Stimulated activated naive B cell treated with anti-CD40 and anti-IgM and Interleukin-4, amounts not matched to agents 10 μg/mL and 1 μg/mL and 100 μg/mL, for 72 hours (primary cell): ENCODE data around the gene TTBK2.
"Not testable (repeated sequence)": the region's sequence is repeated elsewhere in the genome, so short reads cannot be mapped to it uniquely, and the experiment has no call there.

Experiments used
- ATAC-seq, 2 donors: fragments of 150-1000 bp; cut with Tn5 transposase; replicated peaks; 2 replicates each; pipeline ENCODE4 v1.10.0; 2021; ENCODE audit warnings: moderate library complexity in 1 of 2
- DNase-seq: peaks from one replicate; pipeline ENCODE4 v3.0.0; 2021
- H3K27ac Mint-ChIP-seq: one replicate; pipeline ENCODE4 v1.8.0; 2022; ENCODE audit warnings: mild to moderate bottlenecking, mixed read lengths
- H3K27me3 Mint-ChIP-seq, 2 donors: one replicate each; pipeline ENCODE4 v1.8.0; 2022; ENCODE audit warnings: mixed read lengths in 2 of 2
- H3K36me3 Mint-ChIP-seq, 2 donors: one replicate each; pipeline ENCODE4 v1.8.0; 2022; ENCODE audit warnings: mixed read lengths in 2 of 2, mild to moderate bottlenecking in 1 of 2
- H3K4me1 Mint-ChIP-seq, 2 donors: one replicate each; pipeline ENCODE4 v1.8.0; 2022; ENCODE audit warnings: mixed read lengths in 2 of 2, mild to moderate bottlenecking in 1 of 2
- H3K4me3 Mint-ChIP-seq, 2 donors: one replicate each; pipeline ENCODE4 v1.8.0; 2022; ENCODE audit warnings: mild to moderate bottlenecking in 2 of 2, mixed read lengths in 2 of 2, moderate library complexity in 1 of 2
- H3K9me3 Mint-ChIP-seq, 2 donors: one replicate each; pipeline ENCODE4 v1.8.0; 2022; ENCODE audit warnings: mixed read lengths in 2 of 2, mild to moderate bottlenecking in 1 of 2

Gene TTBK2

DNA sequence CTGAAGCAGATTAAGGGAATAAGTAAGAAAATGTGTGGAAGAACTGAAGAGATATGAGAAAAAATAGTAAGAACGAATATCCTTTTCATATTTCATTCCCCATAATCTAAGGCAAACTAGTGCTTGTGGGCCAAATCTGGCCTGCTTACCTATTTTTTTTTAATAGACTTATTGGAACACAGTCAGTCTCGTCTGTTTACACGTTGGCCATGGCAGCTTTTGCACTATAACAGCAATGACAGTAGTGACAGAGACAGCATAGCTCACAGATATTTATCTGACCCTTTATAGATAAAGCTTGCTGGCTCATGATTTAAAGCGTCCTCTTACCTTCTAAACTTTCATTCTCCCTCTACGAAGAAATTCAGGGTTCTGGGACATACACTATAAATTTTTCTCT is 133.6 kb downstream of the TTBK2 start:
- no peak overlapping the region for H3K4me3 Mint-ChIP-seq
- no peak overlapping the region for H3K27ac Mint-ChIP-seq
- no peaks in the 10 kb centered on the region for H3K27me3 Mint-ChIP-seq
- H3K4me1 Mint-ChIP-seq, result no peaks in the 10 kb centered on the region
- no peaks in the 10 kb centered on the region for H3K9me3 Mint-ChIP-seq
- DNase-seq, result no peak
- ATAC-seq, result no peak
- peaks cover 13 to 23% of the 10 kb centered on the region in 2 donors for H3K36me3 Mint-ChIP-seq

DNA sequence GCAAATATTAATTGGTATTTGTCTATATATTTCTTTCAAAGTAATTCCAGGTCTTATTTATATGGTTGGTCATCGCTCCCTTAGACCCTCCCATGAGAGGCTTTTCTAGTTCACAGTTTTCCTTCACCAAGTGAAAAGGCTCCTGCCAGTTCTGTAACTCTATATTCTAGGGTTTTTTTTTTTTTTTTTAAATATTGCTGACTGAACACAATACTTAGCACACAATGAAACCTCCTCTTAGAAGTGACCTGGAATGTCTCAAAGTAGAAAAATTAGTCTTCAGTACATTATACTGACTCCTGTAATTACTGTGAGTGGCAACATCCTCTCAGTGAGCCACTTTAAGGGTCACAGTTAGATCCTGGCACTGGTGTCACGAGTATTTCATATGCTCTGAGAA is 135.0 kb downstream of the TTBK2 start:
- DNase-seq (no peak), ATAC-seq (no peak)
- peaks cover 12 to 15% of the 10 kb centered on the region in 2 donors for H3K36me3 Mint-ChIP-seq
- H3K27me3 Mint-ChIP-seq, result no peaks in the 10 kb centered on the region
- no peaks in the 10 kb centered on the region for H3K4me1 Mint-ChIP-seq
- no peak overlapping the region for H3K27ac Mint-ChIP-seq
- H3K4me3 Mint-ChIP-seq, result no peak overlapping the region
- no peaks in the 10 kb centered on the region for H3K9me3 Mint-ChIP-seq

DNA sequence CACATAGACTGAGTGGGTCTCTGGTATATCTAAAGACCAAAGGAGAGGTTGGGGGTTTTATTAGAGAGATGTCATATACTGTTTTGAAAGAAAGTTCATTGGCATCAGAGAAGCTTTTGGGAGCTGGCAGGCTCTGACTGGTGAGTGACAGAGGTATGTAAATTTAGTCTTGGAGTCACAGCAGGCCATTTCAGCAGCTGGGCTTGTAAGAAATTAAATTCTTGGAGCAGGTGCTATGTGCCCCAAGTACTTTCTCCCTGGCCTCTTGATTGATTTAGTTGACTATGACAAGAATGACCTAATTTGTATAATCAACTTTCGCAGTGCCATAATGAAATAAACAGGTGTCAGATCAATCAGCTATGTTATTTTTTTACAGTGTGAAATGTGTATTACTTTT is 135.9 kb downstream of the TTBK2 start:
- Mint-ChIP-seq H3K27ac (no peak overlapping the region), H3K4me1 (no peaks in the 10 kb centered on the region), H3K27me3 (no peaks in the 10 kb centered on the region), H3K36me3 (peaks cover 11 to 16% of the 10 kb centered on the region in 2 donors), H3K4me3 (no peak overlapping the region), H3K9me3 (no peaks in the 10 kb centered on the region)
- ATAC-seq (no peak), DNase-seq (no peak)

DNA sequence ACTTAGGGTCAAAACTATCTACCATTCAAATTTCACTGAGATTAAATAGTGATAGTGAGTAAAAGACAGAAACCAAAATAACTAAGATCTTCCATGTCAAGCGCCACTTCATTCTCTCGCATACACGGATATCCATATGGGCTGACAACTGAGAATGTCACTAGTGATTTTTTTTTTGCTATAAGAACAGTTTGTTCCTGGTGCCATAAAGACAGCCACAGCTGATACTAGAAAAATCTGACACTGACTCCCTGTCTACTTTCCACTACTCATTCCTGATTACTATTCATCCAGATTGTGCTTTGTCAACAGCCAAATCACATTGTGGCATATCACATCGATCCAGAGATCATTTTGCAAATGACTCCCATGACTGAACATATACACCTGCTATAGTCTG is 137.9 kb downstream of the TTBK2 start:
- H3K27me3 Mint-ChIP-seq, result no peaks in the 10 kb centered on the region
- no peak for DNase-seq
- H3K4me1 Mint-ChIP-seq, result no peaks in the 10 kb centered on the region
- peaks cover 11 to 17% of the 10 kb centered on the region in 2 donors for H3K36me3 Mint-ChIP-seq
- no peaks in the 10 kb centered on the region for H3K9me3 Mint-ChIP-seq
- H3K4me3 Mint-ChIP-seq, result no peak overlapping the region
- H3K27ac Mint-ChIP-seq, result no peak overlapping the region
- no peak for ATAC-seq

DNA sequence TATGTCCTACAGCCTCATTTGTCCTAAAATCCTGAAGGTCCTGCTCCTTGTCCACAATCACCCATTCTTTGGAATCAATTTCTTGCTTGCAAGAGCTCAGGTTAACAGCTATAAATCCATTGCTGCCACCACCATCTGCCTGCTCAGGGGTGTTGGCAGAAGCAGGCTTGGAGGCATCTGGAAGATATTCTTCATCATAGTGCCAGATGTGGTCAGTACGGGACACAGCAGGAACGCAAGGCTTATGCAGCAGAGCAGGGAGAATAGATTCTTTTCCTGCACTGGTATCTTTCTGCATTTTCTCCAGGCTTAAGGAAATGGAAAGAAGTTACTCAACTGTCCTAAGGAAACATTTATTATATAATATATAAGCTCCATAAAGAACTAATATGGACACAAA is 145.2 kb downstream of the TTBK2 start:
- no peak for DNase-seq
- Mint-ChIP-seq H3K4me3 (no peak overlapping the region), H3K9me3 (no peaks in the 10 kb centered on the region), H3K27ac (no peak overlapping the region), H3K36me3 (peaks cover 12 to 26% of the 10 kb centered on the region in 2 donors), H3K4me1 (no peaks in the 10 kb centered on the region), H3K27me3 (no peaks in the 10 kb centered on the region)
- ATAC-seq, result no peak

DNA sequence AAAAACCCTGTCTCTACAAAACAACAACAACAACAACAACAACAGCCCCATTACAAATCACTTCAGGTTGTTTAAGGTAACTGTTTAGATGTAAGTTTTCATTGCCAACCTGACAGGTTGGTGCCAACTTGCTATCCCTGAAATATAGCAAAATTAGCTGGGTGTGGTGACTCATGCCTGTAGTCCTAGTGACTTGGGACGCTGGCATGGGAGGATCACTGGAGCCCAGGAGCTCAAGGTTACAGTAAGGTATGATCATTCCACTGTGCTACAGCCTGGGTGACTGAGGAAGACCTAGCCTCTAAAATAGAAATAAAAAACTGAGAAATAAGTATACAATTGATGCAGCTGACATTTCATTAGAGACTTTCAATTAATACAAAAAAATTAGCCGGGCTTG is 147.7 kb downstream of the TTBK2 start:
- Mint-ChIP-seq H3K36me3 (peaks cover 26 to 43% of the 10 kb centered on the region in 2 donors), H3K27ac (no peak overlapping the region), H3K4me3 (no peak overlapping the region), H3K9me3 (peaks cover 0 to 2% of the 10 kb centered on the region in 2 donors), H3K27me3 (no peaks in the 10 kb centered on the region), H3K4me1 (peaks cover 0 to 2% of the 10 kb centered on the region in 2 donors)
- no peak for DNase-seq
- no peak for ATAC-seq

DNA sequence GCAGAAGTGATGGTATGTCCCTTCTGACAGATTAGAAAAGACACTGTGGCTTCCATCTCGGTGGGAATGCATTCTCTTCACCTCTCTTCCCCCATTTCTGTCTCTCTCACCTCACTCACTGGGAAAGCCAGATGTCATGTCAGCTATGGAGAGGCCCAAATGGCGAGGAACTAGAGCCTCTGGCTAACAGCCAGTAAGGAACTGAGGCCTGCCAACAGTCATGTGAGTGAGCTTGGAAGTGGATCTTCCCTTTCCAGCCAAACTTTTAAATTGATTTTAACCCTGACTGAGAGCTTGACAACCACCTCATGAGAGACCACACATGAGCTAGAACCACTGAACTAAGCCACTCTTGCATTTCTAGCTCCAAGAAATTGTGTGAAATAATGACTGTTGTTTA is 148.4 kb downstream of the TTBK2 start:
- DNase-seq (no peak), ATAC-seq (no peak)
- Mint-ChIP-seq H3K9me3 (peaks cover 3 to 4% of the 10 kb centered on the region in 2 donors), H3K27ac (no peak overlapping the region), H3K27me3 (no peaks in the 10 kb centered on the region), H3K4me3 (no peak overlapping the region), H3K4me1 (peaks cover 2 to 3% of the 10 kb centered on the region in 2 donors), H3K36me3 (peaks cover 34 to 45% of the 10 kb centered on the region in 2 donors)

DNA sequence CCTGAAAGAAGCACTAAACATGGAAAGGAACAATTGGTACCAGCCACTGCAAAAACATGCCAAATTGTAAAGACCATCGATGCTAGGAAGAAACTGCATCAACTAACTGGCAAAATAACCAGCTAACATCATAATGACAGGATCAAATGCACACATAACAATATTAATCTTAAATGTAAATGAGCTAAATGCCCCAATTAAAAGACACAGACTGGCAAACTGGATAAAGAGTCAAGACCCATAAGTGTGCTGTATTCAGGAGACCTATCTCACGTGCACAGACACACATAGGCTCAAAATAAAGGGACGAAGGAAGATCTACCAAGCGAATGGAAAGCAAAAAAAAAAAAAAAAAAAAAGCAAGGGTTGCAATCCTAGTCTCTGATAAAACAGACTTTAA is 154.5 kb downstream of the TTBK2 start:
- not testable (repeated sequence) for DNase-seq, ATAC-seq, H3K4me1 Mint-ChIP-seq, H3K4me3 Mint-ChIP-seq, H3K27ac Mint-ChIP-seq, H3K27me3 Mint-ChIP-seq
- Mint-ChIP-seq H3K9me3 (peaks cover 29 to 36% of the 10 kb centered on the region in 2 donors), H3K36me3 (peaks cover 62 to 79% of the 10 kb centered on the region in 2 donors)

DNA sequence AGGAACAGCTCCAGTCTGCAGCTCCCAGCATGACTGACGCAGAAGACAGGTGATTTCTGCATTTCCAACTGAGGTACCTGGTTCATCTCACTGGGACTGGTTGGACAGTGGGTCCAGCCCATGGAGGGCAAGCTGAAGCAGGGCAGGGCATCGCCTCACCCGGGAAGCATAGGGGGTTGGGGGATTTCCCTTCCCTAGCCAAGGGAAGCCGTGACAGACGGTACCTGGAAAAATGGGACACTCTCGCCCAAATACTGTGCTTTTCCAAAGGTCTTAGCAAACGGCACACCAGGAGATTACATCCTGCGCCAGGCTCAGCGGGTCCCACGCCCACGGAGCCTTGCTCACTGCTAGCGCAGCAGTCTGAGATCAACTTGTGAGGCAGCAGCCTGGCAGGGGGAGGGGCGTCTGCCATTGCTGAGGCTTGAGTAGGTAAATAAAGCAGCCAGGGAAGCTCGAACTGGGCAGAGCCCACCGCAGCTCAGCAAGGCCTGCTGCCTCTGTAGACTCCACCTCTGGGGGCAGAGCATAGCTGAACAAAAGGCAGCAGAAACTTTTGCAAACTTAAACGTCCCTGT is 156.3 kb downstream of the TTBK2 start:
- DNase-seq, H3K27me3 Mint-ChIP-seq, ATAC-seq, H3K27ac Mint-ChIP-seq, H3K4me3 Mint-ChIP-seq, H3K4me1 Mint-ChIP-seq: not testable (repeated sequence)
- H3K36me3 Mint-ChIP-seq, result peaks cover 63 to 80% of the 10 kb centered on the region in 2 donors
- peaks cover 33 to 44% of the 10 kb centered on the region in 2 donors for H3K9me3 Mint-ChIP-seq

DNA sequence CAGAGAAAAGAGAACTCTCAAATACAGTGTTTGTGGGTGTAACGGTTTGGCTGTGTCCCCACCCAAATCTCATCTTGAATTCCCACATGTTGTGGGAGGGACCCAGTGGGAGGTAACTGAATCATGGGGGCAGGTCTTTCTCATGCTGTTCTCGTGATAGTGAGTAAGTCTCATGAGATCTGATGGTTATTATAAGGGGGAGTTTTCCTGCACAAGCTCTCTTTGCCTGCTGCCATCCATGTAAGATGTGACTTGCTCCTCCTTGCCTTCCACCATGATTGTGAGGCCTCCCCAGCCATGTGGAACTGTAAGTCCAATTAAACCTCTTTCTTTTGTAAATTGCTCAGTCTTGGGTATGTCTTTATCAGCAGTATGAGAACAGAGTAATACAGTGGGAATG is 158.8 kb downstream of the TTBK2 start:
- not testable (repeated sequence) for H3K27ac Mint-ChIP-seq, H3K27me3 Mint-ChIP-seq, ATAC-seq, DNase-seq, H3K4me1 Mint-ChIP-seq, H3K4me3 Mint-ChIP-seq
- Mint-ChIP-seq H3K9me3 (peaks cover 27 to 36% of the 10 kb centered on the region in 2 donors), H3K36me3 (peaks cover 45 to 63% of the 10 kb centered on the region in 2 donors)

DNA sequence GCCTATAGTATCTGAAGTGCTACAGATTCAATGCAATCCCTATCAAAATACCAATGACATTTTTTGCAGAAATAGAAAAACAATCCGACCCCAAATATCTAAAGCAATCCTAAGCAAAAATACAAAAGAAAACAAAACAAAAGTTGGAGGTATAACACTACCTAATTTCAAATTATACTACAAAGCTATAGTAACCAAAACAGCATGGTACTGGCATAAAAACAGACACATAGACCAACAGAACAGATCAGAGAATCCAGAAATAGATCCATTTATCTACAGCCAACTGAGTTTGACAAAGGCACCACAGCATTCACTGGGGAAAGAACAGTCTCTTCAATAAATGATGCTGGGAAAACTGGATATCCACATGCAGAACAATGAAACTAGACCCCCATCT is 159.8 kb downstream of the TTBK2 start:
- ATAC-seq (no peak), DNase-seq (no peak)
- Mint-ChIP-seq H3K36me3 (peaks cover 37 to 54% of the 10 kb centered on the region in 2 donors), H3K9me3 (peaks cover 24 to 30% of the 10 kb centered on the region in 2 donors), H3K4me1 (peaks cover 0 to 3% of the 10 kb centered on the region in 2 donors), H3K27me3 (no peaks in the 10 kb centered on the region), H3K27ac (no peak overlapping the region), H3K4me3 (no peak overlapping the region)

DNA sequence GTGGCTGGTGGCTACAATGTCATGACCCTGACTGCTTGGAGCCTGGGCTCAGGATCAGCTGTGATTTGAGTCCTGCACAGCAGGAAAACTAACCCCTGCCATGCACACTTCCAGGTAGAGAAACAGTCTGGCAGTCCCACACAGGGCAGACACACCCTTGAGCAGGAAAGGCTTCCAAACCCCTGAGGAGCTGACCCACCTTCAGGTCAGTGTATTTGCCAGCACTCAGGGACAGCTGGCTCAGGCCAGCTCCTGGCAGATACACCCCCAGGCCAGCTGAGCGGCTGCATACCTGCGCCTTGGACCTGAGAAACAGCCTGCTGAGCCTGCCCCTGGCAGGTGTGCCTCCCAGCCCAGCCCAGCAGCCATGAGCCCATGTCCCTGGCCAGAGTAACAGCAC is 161.5 kb downstream of the TTBK2 start:
- Mint-ChIP-seq H3K27ac (no peak overlapping the region), H3K4me3 (no peak overlapping the region), H3K27me3 (no peaks in the 10 kb centered on the region), H3K4me1 (peaks cover 0 to 3% of the 10 kb centered on the region in 2 donors), H3K9me3 (peaks cover 18 to 21% of the 10 kb centered on the region in 2 donors), H3K36me3 (peaks cover 27 to 40% of the 10 kb centered on the region in 2 donors)
- no peak for DNase-seq
- ATAC-seq, result no peak

DNA sequence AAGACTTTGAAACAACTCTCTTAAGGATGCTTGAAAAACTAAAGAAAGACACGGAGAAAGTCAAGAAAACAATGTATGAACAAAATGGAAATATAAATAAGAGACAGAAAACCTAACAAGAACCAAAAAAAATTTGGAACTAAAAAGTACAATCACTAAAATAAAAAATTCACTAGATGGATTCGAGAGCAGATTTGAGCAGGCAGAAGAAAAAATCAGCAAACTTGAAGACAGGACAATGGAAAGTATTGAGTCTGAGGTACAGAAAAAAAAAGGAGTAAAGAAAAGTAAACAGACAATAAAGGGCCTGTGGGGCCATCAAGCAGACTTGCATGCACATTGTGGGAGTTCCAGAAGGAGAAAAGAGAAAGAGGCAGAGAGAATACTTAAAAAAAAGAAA is 170.3 kb downstream of the TTBK2 start:
- H3K36me3 Mint-ChIP-seq, result peaks cover 39 to 45% of the 10 kb centered on the region in 2 donors
- H3K4me1 Mint-ChIP-seq, result no peaks in the 10 kb centered on the region
- H3K27me3 Mint-ChIP-seq, result no peaks in the 10 kb centered on the region
- ATAC-seq (no peak), DNase-seq (no peak)
- no peak overlapping the region for H3K4me3 Mint-ChIP-seq
- H3K27ac Mint-ChIP-seq, result peak overlapping the region; percentile 20
- H3K9me3 Mint-ChIP-seq, result peaks cover 8% of the 10 kb centered on the region in 2 donors

DNA sequence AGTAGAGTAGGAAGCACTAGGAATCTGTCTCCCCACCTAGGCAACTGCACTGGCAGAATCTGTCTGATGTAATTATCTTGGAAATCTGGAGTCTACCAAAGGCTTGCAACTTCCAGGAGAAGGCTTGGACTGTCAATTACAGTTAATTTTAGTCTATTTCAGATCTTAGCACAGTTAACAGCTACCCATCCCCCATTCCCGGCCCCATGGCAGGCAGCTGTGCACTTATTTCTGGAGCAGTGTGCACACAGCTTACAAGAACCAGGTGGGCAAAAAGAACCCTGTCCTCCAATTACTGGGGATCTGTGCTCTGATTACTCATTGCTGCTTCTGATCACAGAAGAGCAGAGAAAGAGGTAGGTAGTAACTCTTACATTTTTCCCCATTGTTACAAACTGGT is 171.3 kb downstream of the TTBK2 start:
- Mint-ChIP-seq H3K9me3 (peaks cover 8% of the 10 kb centered on the region in 2 donors), H3K4me1 (no peaks in the 10 kb centered on the region), H3K27ac (no peak overlapping the region), H3K27me3 (no peaks in the 10 kb centered on the region), H3K4me3 (no peak overlapping the region), H3K36me3 (peaks cover 39 to 46% of the 10 kb centered on the region in 2 donors)
- no peak for ATAC-seq
- no peak for DNase-seq

DNA sequence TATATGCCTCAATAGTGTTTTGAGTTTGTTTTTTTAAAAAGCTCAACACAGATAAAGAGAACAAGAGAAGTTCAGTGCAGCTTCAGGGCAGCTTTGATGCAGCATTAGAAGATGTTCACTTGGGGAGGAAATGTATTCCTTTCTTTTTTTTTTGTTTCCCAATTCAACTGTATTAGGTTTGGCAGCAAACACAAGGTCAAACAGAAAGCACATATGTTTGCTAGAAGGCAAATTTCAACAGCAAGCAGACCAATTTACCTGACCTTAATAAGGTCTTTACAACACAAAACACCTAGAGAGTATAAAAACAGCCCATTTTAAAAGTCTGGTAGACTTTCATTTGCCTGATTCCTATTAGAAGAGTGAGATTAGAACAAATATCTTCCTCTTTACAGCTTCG is 176.4 kb downstream of the TTBK2 start:
- Mint-ChIP-seq H3K4me3 (no peak overlapping the region), H3K27ac (no peak overlapping the region), H3K9me3 (no peaks in the 10 kb centered on the region), H3K36me3 (peaks cover 11 to 13% of the 10 kb centered on the region in 2 donors), H3K4me1 (no peaks in the 10 kb centered on the region), H3K27me3 (no peaks in the 10 kb centered on the region)
- ATAC-seq (no peak), DNase-seq (no peak)
